DOHH2 (cell line): ENCODE data around the gene OR52E8.

ENCODE experiments used
- EZH2phosphoT487 ChIP-seq: fragments of 200-600 bp; sonication (generic); IDR thresholded peaks from 2 replicates; pipeline ENCODE4 v1.6.1; 2017; ENCODE audit warnings: borderline replicate concordance, mild to moderate bottlenecking, antibody characterized with exemption, low read length, moderate library complexity, mixed read lengths
- TF ChIP-seq, protein P1 (sequence below): fragments of 200-600 bp; sonication (generic); IDR thresholded peaks from one replicate; pipeline ENCODE4 v1.5.1; 2014; ENCODE audit warnings: antibody characterized with exemption, mild to moderate bottlenecking, low read depth, low read length; ENCODE audit not compliant: poor library complexity, severe bottlenecking

GRCh38 chr11:5880329-5880728, 22.8 kb upstream of the OR52E8 start, which contains the start of gene OR52E4:
- TF ChIP-seq, protein P1, sequence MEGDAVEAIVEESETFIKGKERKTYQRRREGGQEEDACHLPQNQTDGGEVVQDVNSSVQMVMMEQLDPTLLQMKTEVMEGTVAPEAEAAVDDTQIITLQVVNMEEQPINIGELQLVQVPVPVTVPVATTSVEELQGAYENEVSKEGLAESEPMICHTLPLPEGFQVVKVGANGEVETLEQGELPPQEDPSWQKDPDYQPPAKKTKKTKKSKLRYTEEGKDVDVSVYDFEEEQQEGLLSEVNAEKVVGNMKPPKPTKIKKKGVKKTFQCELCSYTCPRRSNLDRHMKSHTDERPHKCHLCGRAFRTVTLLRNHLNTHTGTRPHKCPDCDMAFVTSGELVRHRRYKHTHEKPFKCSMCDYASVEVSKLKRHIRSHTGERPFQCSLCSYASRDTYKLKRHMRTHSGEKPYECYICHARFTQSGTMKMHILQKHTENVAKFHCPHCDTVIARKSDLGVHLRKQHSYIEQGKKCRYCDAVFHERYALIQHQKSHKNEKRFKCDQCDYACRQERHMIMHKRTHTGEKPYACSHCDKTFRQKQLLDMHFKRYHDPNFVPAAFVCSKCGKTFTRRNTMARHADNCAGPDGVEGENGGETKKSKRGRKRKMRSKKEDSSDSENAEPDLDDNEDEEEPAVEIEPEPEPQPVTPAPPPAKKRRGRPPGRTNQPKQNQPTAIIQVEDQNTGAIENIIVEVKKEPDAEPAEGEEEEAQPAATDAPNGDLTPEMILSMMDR = no peak
- no peak for TF ChIP-seq EZH2phosphoT487
